IPS DF 6.9 (cell line): ENCODE measurements around the gene CCL7.

Source experiments
- DNase-seq: peaks from one replicate; pipeline ENCODE4 v3.0.0-alpha.2; 2013; ENCODE audit warnings: low read depth, low spot score
- H3K27ac ChIP-seq: one replicate; pipeline ENCODE4 v1.5.1; 2013; ENCODE audit warnings: low read length, control low read depth
- H3K27me3 ChIP-seq: 2 replicates; pipeline ENCODE4 v1.6.1; 2013; ENCODE audit warnings: mild to moderate bottlenecking, low read length; ENCODE audit not compliant: control insufficient read depth, insufficient read depth
- H3K36me3 ChIP-seq: 2 replicates; pipeline ENCODE4 v1.6.1; 2013; ENCODE audit warnings: low read length; ENCODE audit not compliant: control insufficient read depth, insufficient read depth
- H3K4me1 ChIP-seq: 2 replicates; pipeline ENCODE4 v1.6.1; 2013; ENCODE audit warnings: low read length; ENCODE audit not compliant: control insufficient read depth, insufficient read depth
- H3K4me3 ChIP-seq: 2 replicates; pipeline ENCODE4 v1.5.1; 2013; ENCODE audit warnings: mild to moderate bottlenecking, low read length
- H3K9me3 ChIP-seq: 2 replicates; pipeline ENCODE4 v1.6.1; 2013; ENCODE audit warnings: low read length, inconsistent platforms; ENCODE audit not compliant: control insufficient read depth, insufficient read depth
- WGBS: extraction: QIAGEN DNeasy Blood & Tissue Kit; methylation state at CpG from one replicate; pipeline ENCODE4 v1.1.7; 2013; ENCODE audit warnings: mixed read lengths, missing lambda C conversion rate; ENCODE audit not compliant: insufficient read length, insufficient coverage; 5-methylcytosine and 5-hydroxymethylcytosine counted together

The CCL7 gene

DNA sequence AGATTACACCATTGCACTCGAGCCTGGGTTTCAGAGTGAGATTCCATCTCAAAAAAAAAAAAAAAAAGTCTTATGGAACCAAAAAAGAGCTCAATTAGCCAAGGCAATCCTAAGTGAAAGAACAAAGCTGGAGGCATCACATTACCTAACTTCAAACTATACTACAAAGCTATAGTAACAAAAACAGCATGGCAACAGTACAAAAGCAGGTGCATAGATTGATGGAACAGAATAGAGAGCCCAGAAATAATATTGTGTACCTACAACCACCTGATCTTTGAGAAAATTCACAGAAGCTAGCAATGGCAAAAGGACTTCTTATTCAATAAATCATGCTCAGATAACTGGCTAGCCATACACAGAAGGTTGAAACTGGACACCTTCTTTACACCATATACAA, 39.7 kb upstream of the CCL7 start:
- no peak for DNase-seq
- H3K27me3 ChIP-seq = no peaks in the 10 kb centered on the region
- H3K4me3 ChIP-seq = no peak overlapping the region
- WGBS = no CpG with 5 or more reads among the region's 1 CpG
- H3K4me1 ChIP-seq = no peaks in the 10 kb centered on the region
- H3K9me3 ChIP-seq = no peaks in the 10 kb centered on the region
- no peaks in the 10 kb centered on the region for H3K36me3 ChIP-seq
- H3K27ac ChIP-seq = no peak overlapping the region

DNA sequence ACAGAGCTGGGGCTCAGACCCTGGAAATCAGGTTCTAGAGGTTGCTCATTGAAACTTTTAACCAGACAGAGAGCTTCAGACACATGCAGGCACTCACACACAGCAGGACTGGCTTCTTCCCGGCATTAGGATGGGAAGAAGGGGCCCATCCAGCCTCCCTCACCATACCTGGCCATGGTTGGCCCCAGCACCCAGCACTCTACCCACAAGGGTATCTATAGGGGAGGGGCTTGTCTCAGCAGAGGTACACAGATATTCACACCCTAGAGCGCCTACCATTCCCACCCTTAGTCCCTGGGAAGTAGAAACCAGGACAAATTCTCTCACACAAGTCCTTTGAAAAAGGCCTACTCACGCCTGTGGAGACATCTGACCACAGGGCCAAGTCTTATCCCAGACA, 35.4 kb upstream of the CCL7 start:
- Histone ChIP-seq H3K9me3 (no peaks in the 10 kb centered on the region), H3K4me3 (no peak overlapping the region), H3K27me3 (no peaks in the 10 kb centered on the region), H3K36me3 (no peaks in the 10 kb centered on the region), H3K4me1 (no peaks in the 10 kb centered on the region), H3K27ac (no peak overlapping the region)
- no peak for DNase-seq
- WGBS = no CpG with 5 or more reads among the region's 3 CpGs

DNA sequence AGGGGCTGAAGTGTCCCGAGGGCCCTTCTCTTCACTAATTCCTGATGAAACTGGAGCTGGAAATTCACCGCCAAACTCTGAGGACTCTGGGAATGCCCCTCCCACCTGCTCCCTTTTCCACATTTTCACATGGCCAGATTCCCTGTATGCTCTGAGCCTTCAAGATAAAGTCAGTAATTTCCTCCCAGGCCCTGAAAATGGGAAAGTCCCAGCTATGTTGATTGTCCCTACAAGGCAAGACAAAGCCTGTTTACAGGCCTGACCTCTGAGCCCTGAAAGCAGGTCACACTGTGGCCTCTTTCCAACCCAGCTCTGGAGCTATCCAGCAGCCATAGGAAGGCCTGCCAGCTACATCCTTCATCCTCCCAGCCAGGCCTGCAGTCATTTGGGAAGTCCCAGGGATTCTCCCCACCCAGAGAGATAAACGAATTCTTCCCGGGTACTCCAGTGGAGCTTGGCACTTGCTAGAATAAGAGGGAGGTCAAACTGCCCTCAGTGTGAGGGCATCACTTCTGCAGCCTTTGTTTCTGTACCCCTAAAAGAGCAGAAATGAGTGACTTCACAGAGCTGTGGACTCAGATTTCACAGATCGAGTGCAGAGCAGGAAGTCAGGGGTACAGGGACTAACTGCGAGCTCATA, 34.5 kb upstream of the CCL7 start:
- no CpG with 5 or more reads among the region's 6 CpGs for WGBS
- Histone ChIP-seq H3K27me3 (no peaks in the 10 kb centered on the region), H3K4me3 (no peak overlapping the region), H3K9me3 (no peaks in the 10 kb centered on the region), H3K36me3 (no peaks in the 10 kb centered on the region), H3K27ac (no peak overlapping the region), H3K4me1 (no peaks in the 10 kb centered on the region)
- DNase-seq = no peak

DNA sequence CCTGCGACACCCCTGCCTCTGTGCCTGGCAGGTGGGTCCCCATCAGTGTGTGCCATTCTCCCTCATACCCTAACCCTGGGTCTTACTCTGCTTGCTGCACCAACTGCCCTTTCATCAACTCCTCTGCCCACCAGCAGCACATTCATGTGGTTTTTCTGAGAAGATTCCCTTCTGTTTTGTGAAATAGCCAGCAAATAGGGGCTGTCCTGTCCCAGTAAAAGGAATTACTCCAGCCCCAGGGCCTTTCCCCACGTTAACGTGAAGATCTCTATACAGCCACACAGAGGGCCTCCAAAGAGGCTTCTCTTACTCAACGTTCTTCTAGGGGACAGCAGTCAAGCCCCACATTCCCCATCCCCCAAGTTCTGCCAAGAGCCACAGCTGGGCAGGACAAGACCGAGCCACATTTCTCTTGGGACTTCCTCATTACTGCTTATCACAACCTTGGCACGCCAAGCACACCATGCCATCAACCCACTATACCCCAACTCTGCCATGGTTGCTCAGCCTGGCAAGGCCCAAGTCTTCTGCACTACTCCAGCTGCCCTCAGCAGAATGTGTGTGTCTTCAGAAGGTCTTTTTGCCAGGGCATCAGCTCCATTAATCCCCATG, 33.6 kb upstream of the CCL7 start:
- WGBS = no CpG with 5 or more reads among the region's 6 CpGs
- Histone ChIP-seq H3K27ac (no peak overlapping the region), H3K27me3 (no peaks in the 10 kb centered on the region), H3K9me3 (no peaks in the 10 kb centered on the region), H3K4me3 (no peak overlapping the region), H3K4me1 (no peaks in the 10 kb centered on the region), H3K36me3 (no peaks in the 10 kb centered on the region)
- DNase-seq = no peak

DNA sequence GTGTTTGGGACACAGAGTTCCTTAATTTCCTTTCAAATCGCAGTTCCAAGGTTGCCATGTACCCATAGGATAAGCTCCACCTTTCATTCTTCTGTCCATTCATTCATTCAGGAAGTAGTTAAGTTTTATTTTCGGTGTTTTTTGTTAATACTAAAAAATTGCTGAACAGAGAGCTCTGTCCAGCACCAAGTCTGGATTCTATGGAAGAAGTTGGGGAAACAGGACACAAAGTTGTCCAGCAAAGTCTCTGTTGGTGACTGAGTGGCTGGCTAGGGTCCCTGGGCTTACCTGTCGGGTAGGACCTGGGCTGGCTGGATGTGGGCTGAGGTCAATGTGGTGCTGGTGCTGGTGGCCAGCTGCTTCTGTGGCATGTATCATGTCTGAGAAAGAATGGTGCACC, 32.6 kb upstream of the CCL7 start:
- Histone ChIP-seq H3K27me3 (no peaks in the 10 kb centered on the region), H3K36me3 (no peaks in the 10 kb centered on the region), H3K4me3 (no peak overlapping the region), H3K4me1 (no peaks in the 10 kb centered on the region), H3K9me3 (no peaks in the 10 kb centered on the region), H3K27ac (no peak overlapping the region)
- DNase-seq = no peak
- WGBS = no CpG with 5 or more reads among the region's 3 CpGs

DNA sequence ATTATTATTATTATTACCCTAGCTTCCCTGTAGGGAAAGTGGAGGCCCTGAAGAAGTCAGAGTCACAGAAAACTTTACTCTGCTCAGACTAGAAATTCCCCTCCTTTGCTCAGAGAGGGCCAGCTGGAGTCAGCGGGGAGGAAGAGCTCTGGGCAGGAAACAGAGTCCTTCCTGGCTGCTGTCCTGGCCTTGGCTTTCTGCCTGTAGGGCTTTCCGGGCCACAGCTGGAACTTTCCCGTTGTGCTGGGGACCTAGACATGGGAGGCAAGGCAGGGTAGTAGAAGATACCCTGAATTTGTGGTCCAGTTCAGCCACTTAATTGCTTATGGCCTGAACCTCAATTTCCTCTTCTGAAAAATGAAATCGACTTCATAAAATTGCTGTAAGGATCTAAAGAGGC, 29.0 kb upstream of the CCL7 start:
- Histone ChIP-seq H3K9me3 (no peaks in the 10 kb centered on the region), H3K36me3 (no peaks in the 10 kb centered on the region), H3K27me3 (no peaks in the 10 kb centered on the region), H3K4me1 (0 out of 2 replicates have a peak, but pooled peaks cover 2% of the 10 kb centered on the region), H3K4me3 (no peak overlapping the region), H3K27ac (no peak overlapping the region)
- no peak for DNase-seq
- WGBS = no CpG with 5 or more reads among the region's 4 CpGs

DNA sequence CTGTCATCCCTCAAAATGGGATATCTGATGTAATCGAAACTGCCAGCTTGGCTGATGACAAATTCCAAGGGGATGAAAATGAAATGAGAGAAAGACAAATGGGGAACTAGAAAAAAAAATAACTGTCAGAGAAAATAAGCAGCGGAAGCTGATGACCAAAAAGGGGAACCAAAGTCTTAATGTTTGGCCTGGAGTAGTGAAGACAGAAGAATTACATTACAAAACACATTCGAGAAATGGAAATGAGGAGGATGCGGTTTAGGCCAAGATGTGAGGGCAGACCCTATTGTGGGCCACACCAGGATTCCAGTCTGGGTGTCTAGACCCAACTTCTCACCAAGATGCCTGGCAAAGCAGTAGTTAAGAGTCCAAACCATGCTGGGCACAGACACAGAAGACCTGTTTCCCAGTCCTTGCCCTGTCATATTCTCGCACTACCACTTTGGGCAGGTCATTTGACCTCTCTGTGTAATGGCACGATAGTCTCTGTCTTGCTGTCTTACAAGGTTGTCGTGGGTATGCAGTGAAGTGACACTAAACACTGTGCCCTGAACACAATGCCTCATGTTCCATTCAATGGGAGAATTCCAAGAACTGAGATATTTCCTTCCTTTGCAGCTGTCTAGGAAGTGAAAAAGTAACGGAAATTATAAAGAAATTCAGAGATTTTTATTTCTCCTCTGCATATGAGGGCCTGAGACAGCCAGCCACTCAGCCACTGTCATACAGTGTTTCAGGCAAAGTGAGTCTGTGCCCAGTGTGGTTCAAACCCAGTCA, 27.2 kb upstream of the CCL7 start:
- no CpG with 5 or more reads among the region's 8 CpGs for WGBS
- Histone ChIP-seq H3K9me3 (no peaks in the 10 kb centered on the region), H3K36me3 (no peaks in the 10 kb centered on the region), H3K4me1 (0 out of 2 replicates have a peak, but pooled peaks cover 2% of the 10 kb centered on the region), H3K4me3 (no peak overlapping the region), H3K27ac (no peak overlapping the region), H3K27me3 (no peaks in the 10 kb centered on the region)
- DNase-seq = no peak

DNA sequence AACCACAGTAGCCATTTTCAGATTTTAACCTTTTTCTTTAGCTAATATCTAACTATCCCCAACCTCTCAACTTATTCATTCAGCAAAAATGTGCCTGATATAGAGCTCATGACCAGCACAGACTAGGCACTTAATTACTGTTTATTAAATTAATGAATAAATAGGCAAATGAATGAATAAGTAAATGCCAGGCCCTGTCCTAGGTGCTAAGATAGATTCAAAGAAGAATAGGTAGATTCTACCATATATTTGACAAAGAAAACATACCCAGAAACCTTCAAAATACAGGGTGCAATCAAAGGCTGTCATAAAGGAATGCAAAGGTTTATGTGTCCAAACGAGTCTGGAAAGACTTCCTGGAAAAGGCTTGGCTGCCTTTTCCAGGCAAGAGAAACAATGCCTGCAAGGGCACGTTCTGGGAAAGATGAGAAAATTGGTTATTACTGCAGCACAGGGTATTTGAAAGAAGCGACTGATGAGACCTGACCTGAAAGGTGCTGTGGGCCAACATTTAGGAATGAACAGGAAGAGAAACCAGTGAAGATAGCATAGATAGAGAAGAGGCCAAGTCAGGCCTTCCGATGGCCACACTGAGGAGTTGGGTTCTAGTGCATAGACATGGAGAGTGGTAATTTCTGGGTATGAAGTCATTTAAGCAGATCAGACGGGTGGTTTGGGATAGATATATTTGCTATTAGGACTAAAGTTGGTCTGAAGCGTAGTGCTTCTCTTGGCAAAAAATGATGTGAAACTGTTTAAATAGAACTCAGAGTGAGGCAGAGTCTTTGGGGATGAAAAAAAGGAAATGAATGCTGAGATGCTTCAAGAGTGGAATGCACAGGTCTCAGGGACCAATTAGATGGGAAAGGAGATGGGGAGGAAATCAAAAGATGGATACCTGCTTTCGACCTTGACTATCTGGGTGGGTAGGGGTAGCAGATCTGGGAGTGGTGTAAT, 26.4 kb upstream of the CCL7 start:
- H3K4me1 ChIP-seq = 0 out of 2 replicates have a peak, but pooled peaks cover 2% of the 10 kb centered on the region
- H3K9me3 ChIP-seq = no peaks in the 10 kb centered on the region
- no peaks in the 10 kb centered on the region for H3K27me3 ChIP-seq
- no CpG with 5 or more reads among the region's 7 CpGs for WGBS
- no peaks in the 10 kb centered on the region for H3K36me3 ChIP-seq
- no peak overlapping the region for H3K4me3 ChIP-seq
- DNase-seq = no peak
- no peak overlapping the region for H3K27ac ChIP-seq

DNA sequence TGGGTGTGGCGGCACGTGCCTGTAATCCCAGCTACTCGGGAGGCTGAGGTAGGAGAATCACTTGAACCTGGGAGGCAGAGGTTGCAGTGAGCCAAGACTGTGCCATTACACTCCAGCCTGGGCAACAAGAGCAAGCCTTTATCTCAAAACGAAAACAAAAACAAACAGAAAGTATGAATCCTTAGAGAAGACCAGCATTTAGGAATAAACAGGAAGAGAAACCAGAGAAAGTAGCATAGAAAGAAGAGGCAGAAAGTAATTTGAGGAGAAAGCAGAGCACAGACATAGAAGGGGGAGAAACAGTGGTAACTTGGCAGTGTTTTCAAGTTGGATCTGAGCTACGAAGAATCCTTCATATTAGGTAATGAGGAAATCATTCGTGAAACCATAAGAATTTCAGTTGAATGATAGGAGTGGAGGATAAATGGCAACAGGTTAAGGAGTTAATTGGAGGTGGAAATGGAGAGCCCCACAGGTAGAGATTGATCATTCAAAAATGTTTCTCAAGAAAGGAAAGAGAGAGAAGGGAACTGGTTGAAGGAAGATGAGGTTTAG, 24.6 kb upstream of the CCL7 start:
- Histone ChIP-seq H3K4me1 (0 out of 2 replicates have a peak, but pooled peaks cover 2% of the 10 kb centered on the region), H3K4me3 (no peak overlapping the region), H3K36me3 (no peaks in the 10 kb centered on the region), H3K27me3 (no peaks in the 10 kb centered on the region), H3K27ac (no peak overlapping the region), H3K9me3 (no peaks in the 10 kb centered on the region)
- WGBS = no CpG with 5 or more reads among the region's 6 CpGs
- no peak for DNase-seq

DNA sequence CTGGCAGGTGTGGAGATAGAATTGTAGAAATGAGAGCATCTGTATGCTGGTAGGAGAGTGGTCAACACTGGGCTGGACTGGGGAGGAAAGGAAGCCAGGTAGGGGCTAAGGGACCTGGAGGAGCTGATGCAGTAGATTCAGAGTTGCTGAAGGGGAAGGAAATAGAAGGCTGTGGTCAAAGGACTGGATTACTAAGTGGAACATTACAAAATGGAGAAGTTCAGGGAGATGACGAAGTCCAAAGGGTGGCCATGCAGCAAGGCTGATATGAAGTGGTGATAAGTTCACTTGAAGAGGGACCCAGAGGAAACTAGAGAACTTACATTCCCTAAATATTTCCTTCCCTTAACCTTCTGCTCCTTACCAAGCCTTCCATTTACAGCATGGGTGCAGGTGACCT, 23.6 kb upstream of the CCL7 start:
- no peaks in the 10 kb centered on the region for H3K27me3 ChIP-seq
- H3K4me3 ChIP-seq = no peak overlapping the region
- H3K27ac ChIP-seq = no peak overlapping the region
- H3K4me1 ChIP-seq = peaks cover 4% of the 10 kb centered on the region; the same call in 1 of the 2 replicates
- no peak for DNase-seq
- no peaks in the 10 kb centered on the region for H3K36me3 ChIP-seq
- no CpG with 5 or more reads among the region's 1 CpG for WGBS
- H3K9me3 ChIP-seq = no peaks in the 10 kb centered on the region
